IMR-90 (cell line): Measurements from ENCODE around the gene CHN1. TPM values are rescaled to one million over a fixed set of nuclear protein-coding genes. Genes with fewer than 3 reads are reported as not detected.

Source experiments
- ATAC-seq: fragments of 200-7000 bp; cut with Tn5 transposase; 2 replicates; pipeline ENCODE4 v1.9.1; 2020; ENCODE audit warnings: low read depth, mild to moderate bottlenecking, moderate library complexity
- BruUV-seq: library from RNA; stranded (reverse); fragments of 400-500 nt; replicated peaks from 2 replicates; lab custom pipeline; 2021; lab: Mats Ljungman, UMichigan
- CTCF ChIA-PET: fragments of 300-600 bp; formaldehyde crosslinking; extraction: SDS; loops from one replicate; lab custom pipeline; 2021; ENCODE audit warnings: antibody characterized with exemption; lab: Yijun Ruan, JAX
- POLR2A ChIA-PET: fragments of 300-600 bp; sonication (Branson Sonifier 250); formaldehyde crosslinking; loops from one replicate; lab custom pipeline; 2022; ENCODE audit warnings: antibody characterized with exemption; ENCODE audit not compliant: unreplicated experiment; lab: Charles Lee
- DNase-seq: peaks from one replicate; pipeline ENCODE4 v3.0.0; 2013
- H2AFZ ChIP-seq: replicated peaks from 2 replicates; pipeline ENCODE3; 2013; ENCODE audit warnings: low read length, mild to moderate bottlenecking; ENCODE audit not compliant: poor library complexity
- H2AK5ac ChIP-seq: 2 replicates; pipeline ENCODE4 v1.6.1; 2013; ENCODE audit warnings: low read depth, low read length, inconsistent platforms
- H2AK9ac ChIP-seq: replicated peaks from 2 replicates; pipeline ENCODE3; 2013; ENCODE audit warnings: mild to moderate bottlenecking, low read depth, low read length, moderate library complexity; ENCODE audit not compliant: poor library complexity
- H2BK120ac ChIP-seq: 2 replicates; pipeline ENCODE4 v1.6.1; 2013; ENCODE audit warnings: low read depth, low read length, inconsistent platforms
- H2BK15ac ChIP-seq: 3 replicates; pipeline ENCODE4 v1.6.1; 2013; ENCODE audit warnings: low read depth, low read length, inconsistent platforms
- H2BK20ac ChIP-seq: 2 replicates; pipeline ENCODE4 v1.6.1; 2013; ENCODE audit warnings: low read depth, mild to moderate bottlenecking, inconsistent platforms, low read length, moderate library complexity
- H2BK5ac ChIP-seq: 2 replicates; pipeline ENCODE4 v1.6.1; 2013; ENCODE audit warnings: mild to moderate bottlenecking, low read depth, low read length, inconsistent platforms; ENCODE audit not compliant: poor library complexity, severe bottlenecking
- H3K14ac ChIP-seq: replicated peaks from 2 replicates; pipeline ENCODE4 v1.6.1; 2013; ENCODE audit warnings: low read depth, low read length, inconsistent platforms
- H3K18ac ChIP-seq: 2 replicates; pipeline ENCODE4 v1.6.1; 2013; ENCODE audit warnings: low read depth, low read length, control low read depth
- H3K23ac ChIP-seq: 2 replicates; pipeline ENCODE4 v1.6.1; 2013; ENCODE audit warnings: low read depth, low read length, inconsistent platforms
- H3K27ac ChIP-seq: 2 replicates; pipeline ENCODE4 v1.5.1; 2013; ENCODE audit warnings: mild to moderate bottlenecking, control low read depth, low read length; ENCODE audit not compliant: insufficient read depth
- H3K27me3 ChIP-seq: 2 replicates; pipeline ENCODE4 v1.6.1; 2013; ENCODE audit warnings: low read length; ENCODE audit not compliant: control insufficient read depth, insufficient read depth
- H3K36me3 ChIP-seq: 2 replicates; pipeline ENCODE4 v1.6.1; 2013; ENCODE audit warnings: low read length, mixed read lengths; ENCODE audit not compliant: control insufficient read depth, insufficient read depth
- H3K4ac ChIP-seq: 2 replicates; pipeline ENCODE4 v1.6.1; 2013; ENCODE audit warnings: low read depth, low read length, inconsistent platforms
- H3K4me1 ChIP-seq: 2 replicates; pipeline ENCODE4 v1.6.1; 2013; ENCODE audit warnings: low read length, mixed read lengths; ENCODE audit not compliant: control insufficient read depth, insufficient read depth
- H3K4me2 ChIP-seq: 2 replicates; pipeline ENCODE4 v1.6.1; 2013; ENCODE audit warnings: low read depth, mild to moderate bottlenecking, control low read depth, low read length, moderate library complexity
- H3K4me3 ChIP-seq: 2 replicates; pipeline ENCODE4 v1.5.1; 2013; ENCODE audit warnings: low read depth, mild to moderate bottlenecking, control low read depth, low read length, moderate library complexity; ENCODE audit not compliant: insufficient read depth
- H3K56ac ChIP-seq: 2 replicates; pipeline ENCODE4 v1.6.1; 2013; ENCODE audit warnings: low read length, inconsistent platforms; ENCODE audit not compliant: insufficient read depth; ENCODE audit errors: extremely low read depth
- H3K79me1 ChIP-seq, 2 experiments: 2 replicates each; pipeline ENCODE4 v1.6.1; 2013; ENCODE audit warnings: low read length in 2 of 2, inconsistent platforms in 1 of 2, low read depth in 1 of 2
- H3K9ac ChIP-seq: 2 replicates; pipeline ENCODE4 v1.6.1; 2013; ENCODE audit warnings: low read depth, low read length, control low read depth
- H3K9me1 ChIP-seq: 2 replicates; pipeline ENCODE4 v1.6.1; 2013; ENCODE audit warnings: low read length, inconsistent platforms; ENCODE audit not compliant: insufficient read depth
- H3K9me3 ChIP-seq: 2 replicates; pipeline ENCODE4 v1.6.1; 2013; ENCODE audit warnings: low read length; ENCODE audit not compliant: control insufficient read depth, insufficient read depth
- H4K20me1 ChIP-seq: 2 replicates; pipeline ENCODE4 v1.6.1; 2013; ENCODE audit warnings: low read length, inconsistent platforms; ENCODE audit not compliant: insufficient read depth
- H4K5ac ChIP-seq: 2 replicates; pipeline ENCODE4 v1.6.1; 2013; ENCODE audit warnings: mild to moderate bottlenecking, low read depth, low read length, control low read depth
- H4K8ac ChIP-seq, 2 experiments: 2 replicates each; pipeline ENCODE4 v1.6.1; 2013; ENCODE audit warnings: low read depth in 2 of 2, low read length in 2 of 2, control low read depth in 1 of 2, inconsistent platforms in 1 of 2
- H4K91ac ChIP-seq: 2 replicates; pipeline ENCODE4 v1.6.1; 2013; ENCODE audit warnings: low read depth, low read length, inconsistent platforms; ENCODE audit not compliant: insufficient read depth
- BHLHE40 ChIP-seq: fragments of 150-350 bp; IDR thresholded peaks from 2 replicates; pipeline ENCODE4 v1.6.1; 2016; ENCODE audit warnings: mild to moderate bottlenecking, low read depth, low read length
- CEBPB ChIP-seq: IDR thresholded peaks from 2 replicates; pipeline ENCODE4 v1.6.1; 2012; ENCODE audit warnings: low read depth, low read length, improper control_type of control experiment
- CHD1 ChIP-seq: IDR thresholded peaks from 2 replicates; pipeline ENCODE4 v1.6.1; 2012; ENCODE audit warnings: low read depth, low read length, improper control_type of control experiment
- FOS ChIP-seq: fragments of 150-350 bp; IDR thresholded peaks from 2 replicates; pipeline ENCODE4 v1.6.1; 2016; ENCODE audit warnings: low read depth, low read length
- MAFK ChIP-seq: IDR thresholded peaks from 2 replicates; pipeline ENCODE4 v1.6.1; 2012; ENCODE audit warnings: low read depth, low read length, improper control_type of control experiment
- MAZ ChIP-seq: IDR thresholded peaks from 2 replicates; pipeline ENCODE4 v1.6.1; 2012; ENCODE audit warnings: low read depth, mild to moderate bottlenecking, low read length, improper control_type of control experiment, moderate library complexity, borderline replicate concordance
- MXI1 ChIP-seq: IDR thresholded peaks from 2 replicates; pipeline ENCODE4 v1.6.1; 2012; ENCODE audit warnings: low read depth, mild to moderate bottlenecking, low read length, moderate library complexity, borderline replicate concordance
- NFE2L2 ChIP-seq: fragments of 150-350 bp; IDR thresholded peaks from 2 replicates; pipeline ENCODE4 v1.6.1; 2016; ENCODE audit warnings: low read depth, mild to moderate bottlenecking, low read length
- POLR2A ChIP-seq: IDR thresholded peaks from 2 replicates; pipeline ENCODE4 v1.6.1; 2012; ENCODE audit warnings: mild to moderate bottlenecking, low read depth, low read length
- RAD21 ChIP-seq: IDR thresholded peaks from 2 replicates; pipeline ENCODE4 v1.6.1; 2012; ENCODE audit warnings: low read length, improper control_type of control experiment
- RCOR1 ChIP-seq: IDR thresholded peaks from 2 replicates; pipeline ENCODE4 v1.6.1; 2012; ENCODE audit warnings: mild to moderate bottlenecking, low read length, improper control_type of control experiment; ENCODE audit not compliant: insufficient replicate concordance
- RFX5 ChIP-seq: IDR thresholded peaks from 2 replicates; pipeline ENCODE4 v1.8.0; 2012; ENCODE audit warnings: low read depth, mild to moderate bottlenecking, low read length, moderate library complexity
- SMC3 ChIP-seq: fragments of 150-350 bp; IDR thresholded peaks from 2 replicates; pipeline ENCODE4 v1.6.1; 2016; ENCODE audit warnings: low read depth, mild to moderate bottlenecking, antibody characterized with exemption, low read length, moderate library complexity
- WGBS, 2 experiments: methylation state at CpG; one replicate each; pipeline versions ENCODE4 v1.1.5 to v1.1.7; 2013; ENCODE audit warnings: missing lambda C conversion rate in 2 of 2; ENCODE audit not compliant: insufficient read length in 1 of 2; ENCODE audit errors: extremely low coverage in 2 of 2; 5-methylcytosine and 5-hydroxymethylcytosine counted together
- dilution Hi-C: fragments of 300-500 bp; cut with HindIII; formaldehyde crosslinking; loops from one replicate; pipeline ENCODE4 v1.14.3; 2018; ENCODE audit warnings: low sequenced_read_pairs; ENCODE audit not compliant: unreplicated experiment
- in situ Hi-C: fragments of 300-500 bp; cut with MboI; formaldehyde crosslinking; loops from 3 replicates; pipeline ENCODE4 v1.14.3; 2019; ENCODE audit warnings: low sequenced_read_pairs, inconsistent platforms, mixed read lengths
- intact Hi-C: fragments of 100-400 bp; cut with micrococcal nuclease; formaldehyde crosslinking; loops from 2 replicates; pipeline ENCODE4 v1.10.0; 2022
- polyA plus RNA-seq, 3 experiments: library from polyadenylated mRNA; depleted of rRNA; stranded (reverse); fragments of >200 nt; gene quantifications; 2 replicates each; pipeline ENCODE4 v1.2.3, GENCODE V29; 2012; ENCODE audit warnings: low replicate concordance in 1 of 3
- total RNA-seq: library from RNA; depleted of rRNA; stranded (reverse); fragments of >200 nt; gene quantifications from 2 replicates; pipeline ENCODE4 v1.2.3, GENCODE V29; 2012
- TF ChIP-seq, protein P1 (sequence below): fragments of 150-350 bp; IDR thresholded peaks from 2 replicates; pipeline ENCODE4 v1.6.1; 2016; ENCODE audit warnings: low read depth, mild to moderate bottlenecking, low read length, moderate library complexity, borderline replicate concordance
- TF ChIP-seq, protein P2 (sequence below): conservative IDR thresholded peaks from 2 replicates; pipeline ENCODE4 v1.5.1; 2012; ENCODE audit warnings: mild to moderate bottlenecking, low read depth, low read length, improper control_type of control experiment
- TF ChIP-seq, protein P3 (sequence below): fragments of 150-350 bp; IDR thresholded peaks from 2 replicates; pipeline ENCODE4 v1.6.1; 2017; ENCODE audit warnings: mild to moderate bottlenecking, antibody characterized with exemption, low read length, low read depth

The CHN1 gene
- total and polyA plus RNA-seq, 2 of the 4 experiments (the other 2 are of a cell fraction): 58.4 to 66.9 TPM

DNA sequence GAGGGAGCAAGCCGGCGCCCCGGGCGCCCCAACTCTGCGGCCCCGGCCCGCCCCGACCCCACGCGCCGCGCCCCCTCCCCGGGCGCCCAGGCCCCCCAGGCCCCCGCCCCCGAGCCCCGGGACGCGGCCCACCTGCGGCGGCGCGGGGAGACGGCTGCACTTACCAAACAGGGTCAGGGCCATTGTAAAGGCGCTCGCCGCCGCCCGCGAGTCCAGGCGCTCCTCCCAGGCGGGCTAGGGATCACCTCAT is 526 bp downstream of the CHN1 start:
- H2AK9ac ChIP-seq: peak overlapping the region; percentile 29
- dilution Hi-C loops: no loop called here
- no peak overlapping the region for H3K23ac ChIP-seq
- H2AFZ ChIP-seq: peak overlapping the region; percentile 96
- no peaks in the 10 kb centered on the region for H4K20me1 ChIP-seq
- H2BK20ac ChIP-seq: no peak overlapping the region
- no peak overlapping the region for H2AK5ac ChIP-seq
- H3K9me1 ChIP-seq: no peaks in the 10 kb centered on the region
- H4K8ac ChIP-seq: 0 out of 4 replicates have a peak overlapping the region, but pooled peaks of 1 of the 2 experiments have one; percentile 5
- no peak overlapping the region for H4K91ac ChIP-seq
- H4K5ac ChIP-seq: no peak overlapping the region
- no peaks in the 10 kb centered on the region for H3K9me3 ChIP-seq
- H2BK5ac ChIP-seq: no peak overlapping the region
- BruUV-seq: no TSS peak
- in situ Hi-C loops: no loop called here
- no peak overlapping the region; the same call in 1 of the 2 replicates for H3K27ac ChIP-seq
- no peak for DNase-seq
- H3K14ac ChIP-seq: no peak overlapping the region
- peak; percentile 58 for ATAC-seq
- CTCF ChIA-PET: interaction anchor here (0.6 kb wide), 1 partner anchor 161 kb away, joined by 4 read pairs; no protein-coding TSS in a partner anchor
- H3K4ac ChIP-seq: no peak overlapping the region
- TF ChIP-seq SMC3 (no peak), CHD1 (no peak), CEBPB (no peak), RCOR1 (no peak), MXI1 (no peak), FOS (no peak), NFE2L2 (no peak), POLR2A (no peak), MAZ (no peak), RFX5 (no peak), BHLHE40 (no peak), MAFK (no peak), RAD21 (no peak)
- TF ChIP-seq, protein P1, sequence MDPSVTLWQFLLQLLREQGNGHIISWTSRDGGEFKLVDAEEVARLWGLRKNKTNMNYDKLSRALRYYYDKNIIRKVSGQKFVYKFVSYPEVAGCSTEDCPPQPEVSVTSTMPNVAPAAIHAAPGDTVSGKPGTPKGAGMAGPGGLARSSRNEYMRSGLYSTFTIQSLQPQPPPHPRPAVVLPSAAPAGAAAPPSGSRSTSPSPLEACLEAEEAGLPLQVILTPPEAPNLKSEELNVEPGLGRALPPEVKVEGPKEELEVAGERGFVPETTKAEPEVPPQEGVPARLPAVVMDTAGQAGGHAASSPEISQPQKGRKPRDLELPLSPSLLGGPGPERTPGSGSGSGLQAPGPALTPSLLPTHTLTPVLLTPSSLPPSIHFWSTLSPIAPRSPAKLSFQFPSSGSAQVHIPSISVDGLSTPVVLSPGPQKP: no peak
- TF ChIP-seq, protein P2, sequence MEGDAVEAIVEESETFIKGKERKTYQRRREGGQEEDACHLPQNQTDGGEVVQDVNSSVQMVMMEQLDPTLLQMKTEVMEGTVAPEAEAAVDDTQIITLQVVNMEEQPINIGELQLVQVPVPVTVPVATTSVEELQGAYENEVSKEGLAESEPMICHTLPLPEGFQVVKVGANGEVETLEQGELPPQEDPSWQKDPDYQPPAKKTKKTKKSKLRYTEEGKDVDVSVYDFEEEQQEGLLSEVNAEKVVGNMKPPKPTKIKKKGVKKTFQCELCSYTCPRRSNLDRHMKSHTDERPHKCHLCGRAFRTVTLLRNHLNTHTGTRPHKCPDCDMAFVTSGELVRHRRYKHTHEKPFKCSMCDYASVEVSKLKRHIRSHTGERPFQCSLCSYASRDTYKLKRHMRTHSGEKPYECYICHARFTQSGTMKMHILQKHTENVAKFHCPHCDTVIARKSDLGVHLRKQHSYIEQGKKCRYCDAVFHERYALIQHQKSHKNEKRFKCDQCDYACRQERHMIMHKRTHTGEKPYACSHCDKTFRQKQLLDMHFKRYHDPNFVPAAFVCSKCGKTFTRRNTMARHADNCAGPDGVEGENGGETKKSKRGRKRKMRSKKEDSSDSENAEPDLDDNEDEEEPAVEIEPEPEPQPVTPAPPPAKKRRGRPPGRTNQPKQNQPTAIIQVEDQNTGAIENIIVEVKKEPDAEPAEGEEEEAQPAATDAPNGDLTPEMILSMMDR: no peak
- TF ChIP-seq, protein P3, sequence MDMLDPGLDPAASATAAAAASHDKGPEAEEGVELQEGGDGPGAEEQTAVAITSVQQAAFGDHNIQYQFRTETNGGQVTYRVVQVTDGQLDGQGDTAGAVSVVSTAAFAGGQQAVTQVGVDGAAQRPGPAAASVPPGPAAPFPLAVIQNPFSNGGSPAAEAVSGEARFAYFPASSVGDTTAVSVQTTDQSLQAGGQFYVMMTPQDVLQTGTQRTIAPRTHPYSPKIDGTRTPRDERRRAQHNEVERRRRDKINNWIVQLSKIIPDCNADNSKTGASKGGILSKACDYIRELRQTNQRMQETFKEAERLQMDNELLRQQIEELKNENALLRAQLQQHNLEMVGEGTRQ: no peak
- H3K79me1 ChIP-seq: no peaks in the 10 kb centered on the region
- no peak overlapping the region for H2BK15ac ChIP-seq
- no peaks in the 10 kb centered on the region; the same call in 1 of the 2 replicates for H3K36me3 ChIP-seq
- H3K4me2 ChIP-seq: peak overlapping the region; percentile 80
- WGBS, 2 experiments: 2% methylated on average over 9 of the region's 32 CpGs; no CpG with 5 or more reads in 1 of the 2 experiments
- peak overlapping the region; percentile 66 for H3K4me3 ChIP-seq
- H3K9ac ChIP-seq: 0 out of 2 replicates have a peak overlapping the region, but pooled peaks have one; percentile 15
- no peak overlapping the region for H3K18ac ChIP-seq
- intact Hi-C loops: no loop called here
- POLR2A ChIA-PET: no interaction called here
- no peaks in the 10 kb centered on the region for H3K4me1 ChIP-seq
- H2BK120ac ChIP-seq: no peak overlapping the region
- no peak overlapping the region for H3K56ac ChIP-seq
- H3K27me3 ChIP-seq: peaks cover 22% of the 10 kb centered on the region
